LNCAP (cell line): ENCODE results near the gene MMP1.

Experiments used
- TF ChIP-seq, protein P1 (sequence below): fragments of 450-650 bp; IDR thresholded peaks from 2 replicates; pipeline ENCODE4 v1.5.1; 2017; ENCODE audit warnings: mild to moderate bottlenecking

The MMP1 gene

GRCh38 chr11:102836290-102836875, 38.4 kb upstream of the MMP1 start:
- TF ChIP-seq, protein P1, sequence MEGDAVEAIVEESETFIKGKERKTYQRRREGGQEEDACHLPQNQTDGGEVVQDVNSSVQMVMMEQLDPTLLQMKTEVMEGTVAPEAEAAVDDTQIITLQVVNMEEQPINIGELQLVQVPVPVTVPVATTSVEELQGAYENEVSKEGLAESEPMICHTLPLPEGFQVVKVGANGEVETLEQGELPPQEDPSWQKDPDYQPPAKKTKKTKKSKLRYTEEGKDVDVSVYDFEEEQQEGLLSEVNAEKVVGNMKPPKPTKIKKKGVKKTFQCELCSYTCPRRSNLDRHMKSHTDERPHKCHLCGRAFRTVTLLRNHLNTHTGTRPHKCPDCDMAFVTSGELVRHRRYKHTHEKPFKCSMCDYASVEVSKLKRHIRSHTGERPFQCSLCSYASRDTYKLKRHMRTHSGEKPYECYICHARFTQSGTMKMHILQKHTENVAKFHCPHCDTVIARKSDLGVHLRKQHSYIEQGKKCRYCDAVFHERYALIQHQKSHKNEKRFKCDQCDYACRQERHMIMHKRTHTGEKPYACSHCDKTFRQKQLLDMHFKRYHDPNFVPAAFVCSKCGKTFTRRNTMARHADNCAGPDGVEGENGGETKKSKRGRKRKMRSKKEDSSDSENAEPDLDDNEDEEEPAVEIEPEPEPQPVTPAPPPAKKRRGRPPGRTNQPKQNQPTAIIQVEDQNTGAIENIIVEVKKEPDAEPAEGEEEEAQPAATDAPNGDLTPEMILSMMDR, result no peak

- TF ChIP-seq, protein P1, result no peak
These were observed 35.8 kb upstream of the MMP1 start for GRCh38 chr11:102833731-102834130.

GRCh38 chr11:102832612-102833011, 34.7 kb upstream of the MMP1 start:
- TF ChIP-seq, protein P1, result no peak

DNA sequence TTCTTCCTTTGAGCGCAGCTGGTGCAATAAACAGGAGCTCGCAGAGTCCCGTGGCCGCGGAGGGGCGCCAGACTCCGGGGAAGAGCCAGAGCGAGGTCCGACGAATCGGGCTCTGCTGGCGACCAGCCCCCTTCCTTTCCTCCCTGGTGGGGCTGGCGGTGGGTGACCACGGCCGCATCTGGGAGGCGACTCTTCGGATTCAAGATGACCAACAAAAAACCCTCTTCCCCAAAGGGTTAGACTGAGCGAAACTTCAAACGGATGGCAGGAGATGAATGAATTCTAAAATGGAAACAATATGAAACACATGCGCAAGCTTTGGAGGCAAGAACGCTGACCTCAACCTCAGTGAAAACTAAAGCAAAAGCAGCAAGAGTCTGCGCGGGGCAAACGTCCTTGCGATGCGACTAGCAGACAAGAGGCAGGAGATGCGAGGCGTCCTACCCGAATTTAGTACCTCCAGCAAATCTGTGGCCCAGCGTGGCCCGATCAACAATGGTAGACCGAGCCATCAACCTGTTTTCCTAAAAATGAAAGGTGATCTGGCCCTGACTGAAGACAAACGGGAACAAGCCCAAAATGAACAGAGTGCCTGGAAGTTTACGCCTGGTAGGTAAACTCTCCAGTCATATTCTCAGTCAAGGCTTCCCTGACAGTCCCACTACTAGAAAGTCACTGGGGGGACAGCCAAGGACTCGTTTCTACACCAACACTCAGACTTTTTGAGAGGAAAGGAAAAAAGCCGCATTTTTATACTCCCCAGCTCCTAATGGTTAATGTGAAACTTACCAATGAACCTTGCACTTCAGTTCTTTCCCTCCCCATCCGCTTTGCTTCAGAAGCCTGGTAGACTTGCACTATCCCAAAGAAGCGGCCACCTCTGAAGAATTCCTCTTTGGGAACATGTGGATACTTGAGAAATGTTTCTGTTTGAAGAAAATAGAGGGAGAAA, 33.8 kb upstream of the MMP1 start:
- TF ChIP-seq, protein P1, result no peak

DNA sequence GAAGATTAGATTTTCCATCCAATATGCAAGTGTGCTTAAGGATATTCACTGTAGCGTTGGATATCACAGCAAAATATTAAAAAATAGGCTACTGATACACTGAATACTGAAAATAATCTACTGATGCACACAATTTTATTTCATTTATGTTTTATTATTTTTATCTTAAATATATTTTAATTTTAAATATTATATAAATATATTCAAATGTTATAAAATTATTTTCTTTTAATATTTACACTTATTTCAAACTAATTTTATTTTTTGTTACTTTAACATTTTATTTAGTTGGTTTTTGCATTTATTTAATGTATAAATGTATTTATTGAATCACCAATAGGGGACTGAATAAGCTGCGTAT, 33.1 kb upstream of the MMP1 start:
- TF ChIP-seq, protein P1, result no peak

DNA sequence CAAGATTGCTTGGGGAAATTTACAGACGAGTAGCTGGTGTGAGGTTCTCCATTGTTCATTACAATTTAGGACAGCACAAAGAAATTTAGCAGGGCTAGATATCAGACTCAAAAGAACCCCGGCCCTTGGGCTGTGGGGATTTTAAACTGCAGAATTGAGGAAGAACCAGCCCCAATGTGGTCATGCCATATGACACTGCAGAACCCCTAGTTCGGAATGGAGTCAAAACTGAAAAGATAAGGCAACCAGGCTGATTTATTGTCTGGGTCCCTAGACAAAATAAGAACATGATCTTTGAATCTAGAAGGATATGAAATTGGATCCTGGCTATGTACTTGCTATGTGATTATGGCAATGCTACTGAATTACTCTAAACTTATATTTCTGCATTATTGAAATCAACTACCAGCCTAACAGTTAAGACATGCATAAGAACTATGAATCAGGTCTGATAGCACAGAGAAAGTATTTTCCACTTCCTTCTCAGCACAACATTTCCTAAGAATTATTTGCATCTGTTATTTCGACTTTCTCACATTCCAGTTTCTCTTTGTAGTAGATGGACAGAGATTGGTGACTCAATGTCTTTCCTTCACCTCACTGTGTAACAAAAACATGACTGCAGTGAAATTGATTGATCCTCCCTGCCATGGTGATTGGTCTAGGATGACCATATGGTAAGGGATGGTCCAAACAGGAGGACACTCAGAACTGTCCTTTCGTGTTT, 32.2 kb upstream of the MMP1 start:
- TF ChIP-seq, protein P1, result no peak

DNA sequence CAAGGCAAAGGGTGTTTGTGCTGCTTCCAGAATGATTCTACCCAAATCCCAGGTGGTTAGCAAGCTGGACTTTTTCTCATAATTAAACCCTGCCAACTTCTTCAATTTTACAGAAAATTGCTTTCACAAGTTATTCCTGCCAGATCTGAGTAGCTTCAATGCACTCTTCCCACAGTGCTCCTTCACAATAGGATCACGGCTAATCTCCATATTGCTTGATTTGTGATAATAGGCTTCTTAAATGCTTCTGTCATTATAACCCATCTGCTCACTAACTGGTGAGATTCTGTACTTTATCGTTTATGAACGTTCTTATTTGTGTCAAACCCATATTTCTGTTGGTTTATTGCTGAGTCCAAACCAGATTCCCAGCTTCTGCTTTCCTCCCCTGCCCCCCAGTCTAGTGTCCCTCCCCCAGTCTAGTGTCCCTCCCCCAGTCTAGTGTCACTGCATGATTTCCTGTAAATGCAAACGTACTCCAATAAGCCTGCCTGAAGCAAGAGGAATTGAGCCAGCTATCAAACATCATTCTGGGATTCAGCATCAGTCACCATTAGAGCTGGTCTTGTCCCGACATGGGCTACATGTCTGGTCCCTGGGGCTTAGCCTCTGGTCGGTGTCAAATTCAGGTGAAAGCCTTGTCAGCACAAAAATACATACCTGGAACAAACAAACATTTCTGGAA, 31.5 kb upstream of the MMP1 start:
- TF ChIP-seq, protein P1, result no peak
